GM12801 (cell line): ENCODE results near the gene DOK5.

Experiments
- TF ChIP-seq, protein P1 (sequence below): IDR thresholded peaks from one replicate; pipeline ENCODE4 v1.5.1; 2011; ENCODE audit warnings: control low read depth; ENCODE audit not compliant: insufficient read length; ENCODE audit errors: extremely low read depth

The DOK5 gene

DNA sequence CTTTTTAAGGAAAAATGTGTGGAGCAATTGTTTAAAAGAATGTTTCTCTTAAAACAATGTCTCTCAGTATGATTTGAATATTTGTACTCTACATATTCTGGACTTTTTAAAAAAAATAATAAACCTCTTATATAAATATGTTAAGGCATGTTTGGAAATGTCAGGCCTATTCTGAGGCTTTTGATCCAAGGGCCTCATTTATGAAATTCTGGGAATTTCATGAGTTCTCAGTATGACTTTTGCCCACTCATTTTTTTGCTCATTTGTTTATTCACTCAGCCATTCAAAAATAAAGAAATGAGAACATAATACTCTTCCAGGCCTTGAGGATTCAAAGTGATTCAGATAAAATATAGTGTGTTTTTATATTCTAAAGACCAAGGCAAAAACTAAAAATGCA is 60.4 kb downstream of the DOK5 start:
- TF ChIP-seq, protein P1, sequence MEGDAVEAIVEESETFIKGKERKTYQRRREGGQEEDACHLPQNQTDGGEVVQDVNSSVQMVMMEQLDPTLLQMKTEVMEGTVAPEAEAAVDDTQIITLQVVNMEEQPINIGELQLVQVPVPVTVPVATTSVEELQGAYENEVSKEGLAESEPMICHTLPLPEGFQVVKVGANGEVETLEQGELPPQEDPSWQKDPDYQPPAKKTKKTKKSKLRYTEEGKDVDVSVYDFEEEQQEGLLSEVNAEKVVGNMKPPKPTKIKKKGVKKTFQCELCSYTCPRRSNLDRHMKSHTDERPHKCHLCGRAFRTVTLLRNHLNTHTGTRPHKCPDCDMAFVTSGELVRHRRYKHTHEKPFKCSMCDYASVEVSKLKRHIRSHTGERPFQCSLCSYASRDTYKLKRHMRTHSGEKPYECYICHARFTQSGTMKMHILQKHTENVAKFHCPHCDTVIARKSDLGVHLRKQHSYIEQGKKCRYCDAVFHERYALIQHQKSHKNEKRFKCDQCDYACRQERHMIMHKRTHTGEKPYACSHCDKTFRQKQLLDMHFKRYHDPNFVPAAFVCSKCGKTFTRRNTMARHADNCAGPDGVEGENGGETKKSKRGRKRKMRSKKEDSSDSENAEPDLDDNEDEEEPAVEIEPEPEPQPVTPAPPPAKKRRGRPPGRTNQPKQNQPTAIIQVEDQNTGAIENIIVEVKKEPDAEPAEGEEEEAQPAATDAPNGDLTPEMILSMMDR = no peak

DNA sequence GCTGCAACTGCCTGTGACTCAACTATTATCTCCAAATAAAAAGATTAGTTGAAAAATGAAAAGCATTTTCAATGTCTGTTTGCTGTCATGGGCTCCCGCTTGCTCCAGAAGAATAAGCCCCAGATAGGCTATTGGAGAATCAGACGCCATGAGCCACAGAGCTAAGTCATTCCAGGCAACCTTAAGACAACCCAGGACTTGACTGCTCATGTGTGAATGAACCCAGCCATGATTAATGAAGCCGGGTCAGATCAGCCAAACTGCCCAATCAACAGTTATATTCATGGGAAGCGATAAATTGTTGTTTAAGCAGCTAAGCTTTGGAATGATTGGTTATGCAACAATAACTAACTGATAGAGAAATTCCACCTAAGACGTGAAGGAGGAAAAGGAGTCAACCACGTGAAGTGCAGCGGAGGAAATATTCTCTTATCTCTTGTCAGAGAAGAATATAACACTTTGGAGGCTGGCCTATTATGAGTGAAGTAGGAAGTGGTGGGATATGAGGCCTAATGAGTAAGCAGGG is 64.2 kb downstream of the DOK5 start:
- TF ChIP-seq, protein P1 = no peak

DNA sequence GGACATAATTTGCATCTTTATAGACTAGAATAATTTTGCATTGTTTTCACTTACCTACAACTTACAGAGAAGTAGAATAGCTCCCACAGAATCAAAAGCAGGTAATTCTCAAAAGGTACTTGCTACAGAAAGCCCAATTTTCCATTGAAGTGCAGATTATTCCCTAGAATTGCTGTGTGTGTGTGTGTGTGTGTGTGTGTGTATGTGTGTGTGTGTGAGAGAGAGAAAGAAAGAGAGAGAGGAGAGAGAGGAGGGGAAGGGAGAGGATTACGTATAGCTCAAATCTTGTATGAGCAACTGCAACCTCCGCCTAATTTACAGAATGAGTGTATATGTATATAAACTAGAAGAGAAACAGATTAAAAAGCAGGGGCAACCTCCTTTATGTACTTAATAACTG is 68.0 kb downstream of the DOK5 start:
- TF ChIP-seq, protein P1 = no peak

DNA sequence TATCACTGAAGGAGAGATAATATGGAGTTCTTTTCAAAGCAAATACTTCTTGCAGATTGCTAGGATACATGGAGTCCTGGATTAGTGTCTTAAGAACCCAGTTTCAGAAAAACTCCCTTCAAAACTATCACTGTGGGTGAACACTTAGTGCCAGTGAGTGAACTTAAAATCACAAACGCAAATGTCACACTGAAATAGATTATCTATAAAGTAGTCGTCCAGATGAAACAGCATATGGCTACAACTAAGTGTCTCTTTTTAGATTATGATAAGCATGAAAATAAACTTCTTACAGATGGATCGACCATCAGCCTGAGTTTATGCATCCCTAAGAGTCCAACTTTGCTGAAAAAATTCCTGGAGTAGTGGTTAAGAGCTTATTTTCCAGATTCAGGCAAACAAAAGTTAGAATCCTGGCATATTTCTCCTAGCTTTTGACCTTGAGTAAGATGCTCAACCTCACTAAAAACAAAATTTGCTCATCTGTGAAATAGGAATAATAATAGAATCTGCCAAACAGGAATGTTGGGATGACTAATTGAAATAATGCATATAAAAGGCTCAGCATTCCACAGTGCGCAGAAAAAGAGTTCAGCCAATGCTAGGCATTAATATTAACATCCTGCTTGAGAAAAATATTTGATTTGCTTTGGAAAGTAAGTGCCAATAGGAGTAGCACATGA is 70.4 kb downstream of the DOK5 start:
- TF ChIP-seq, protein P1 = no peak

DNA sequence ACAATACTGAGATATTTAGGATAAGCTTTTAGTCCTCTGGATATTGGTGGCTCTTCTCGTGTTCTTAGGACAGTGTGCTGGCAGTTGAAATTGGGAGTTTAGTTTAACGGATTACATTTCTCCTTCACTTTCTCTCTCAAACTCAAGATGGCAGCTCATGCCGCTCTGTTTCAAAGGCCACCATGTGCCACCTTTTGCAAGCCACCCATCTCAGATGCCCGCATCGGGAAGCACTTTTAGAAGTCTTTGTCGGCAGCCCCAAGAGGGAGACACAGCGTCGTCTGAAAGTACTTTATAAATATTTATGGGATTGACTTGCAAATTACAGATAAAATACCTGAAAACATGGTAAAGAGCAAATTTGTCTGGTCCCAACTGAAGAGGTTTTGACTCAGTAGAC is 73.5 kb downstream of the DOK5 start:
- TF ChIP-seq, protein P1 = no peak

DNA sequence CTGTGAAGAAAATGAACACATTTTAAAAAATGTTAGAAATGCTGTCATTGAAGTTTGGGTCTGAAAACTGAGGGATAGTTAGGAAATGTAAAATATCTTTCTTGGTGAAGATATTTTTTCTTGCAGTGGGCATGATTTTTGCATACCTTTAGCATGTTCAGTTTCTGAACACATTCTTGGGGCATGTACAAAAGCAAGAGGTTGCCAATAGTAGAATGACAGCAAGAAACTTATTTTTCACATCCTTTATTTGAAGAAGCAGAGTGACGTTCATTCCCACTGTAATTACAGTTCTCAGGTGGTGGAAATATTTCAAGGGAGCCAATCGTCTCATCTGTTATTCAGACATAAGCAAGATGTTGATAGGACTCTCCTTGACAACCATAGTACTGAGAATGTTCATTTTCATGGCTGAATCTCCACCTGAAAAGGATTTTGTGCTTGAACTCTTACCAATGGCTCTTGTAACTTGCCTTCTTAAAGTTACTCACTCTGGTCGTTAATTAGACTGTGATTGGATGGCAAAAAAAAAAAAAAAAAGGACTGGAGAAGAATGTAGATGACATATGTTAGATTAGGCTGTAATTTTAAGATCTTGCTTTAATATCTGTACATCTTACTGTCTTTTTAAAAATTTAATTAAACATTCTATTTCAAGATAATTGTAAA is 74.4 kb downstream of the DOK5 start:
- TF ChIP-seq, protein P1 = no peak

DNA sequence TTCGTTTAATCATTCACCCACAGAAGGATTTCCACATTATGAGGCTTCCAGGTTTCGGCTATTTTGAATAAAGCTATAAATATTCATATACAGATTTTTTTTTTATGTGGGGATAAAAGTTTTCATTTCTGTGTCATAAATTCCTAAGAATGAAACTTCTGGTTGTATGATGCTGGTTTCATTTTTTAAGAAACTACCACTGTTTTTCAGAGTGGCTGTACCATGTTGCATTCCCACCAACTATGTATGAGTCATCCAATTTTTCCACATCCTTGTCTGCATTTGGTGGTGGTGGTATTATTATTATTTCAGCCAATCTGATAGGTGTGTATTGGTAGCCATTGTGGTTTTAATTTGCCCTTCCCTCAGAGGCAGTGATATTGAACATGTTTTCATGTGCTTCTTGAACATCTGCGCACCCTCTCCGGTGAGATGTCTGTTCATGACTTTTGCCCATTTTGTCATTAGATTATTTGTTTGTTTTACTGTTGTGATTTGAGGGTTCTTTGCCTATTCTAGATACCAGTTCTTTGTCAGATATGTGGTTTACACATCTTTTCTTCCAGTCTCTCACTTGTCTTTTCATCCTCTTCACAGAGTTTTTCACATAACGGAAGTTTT is 75.5 kb downstream of the DOK5 start:
- TF ChIP-seq, protein P1 = no peak
